Stimulated activated CD4-positive, alpha-beta T cell treated with anti-CD3 and anti-CD28 coated beads, TNF-alpha, amount 100 ng/mL, for 48 hours (primary cell): ENCODE data around the gene LSM2.

ENCODE experiments used
- DNase-seq, 3 donors: peaks; one replicate each; pipeline ENCODE4 v3.0.0-alpha.2; 2020; ENCODE audit warnings: low read depth in 3 of 3

LSM2 gene

DNA sequence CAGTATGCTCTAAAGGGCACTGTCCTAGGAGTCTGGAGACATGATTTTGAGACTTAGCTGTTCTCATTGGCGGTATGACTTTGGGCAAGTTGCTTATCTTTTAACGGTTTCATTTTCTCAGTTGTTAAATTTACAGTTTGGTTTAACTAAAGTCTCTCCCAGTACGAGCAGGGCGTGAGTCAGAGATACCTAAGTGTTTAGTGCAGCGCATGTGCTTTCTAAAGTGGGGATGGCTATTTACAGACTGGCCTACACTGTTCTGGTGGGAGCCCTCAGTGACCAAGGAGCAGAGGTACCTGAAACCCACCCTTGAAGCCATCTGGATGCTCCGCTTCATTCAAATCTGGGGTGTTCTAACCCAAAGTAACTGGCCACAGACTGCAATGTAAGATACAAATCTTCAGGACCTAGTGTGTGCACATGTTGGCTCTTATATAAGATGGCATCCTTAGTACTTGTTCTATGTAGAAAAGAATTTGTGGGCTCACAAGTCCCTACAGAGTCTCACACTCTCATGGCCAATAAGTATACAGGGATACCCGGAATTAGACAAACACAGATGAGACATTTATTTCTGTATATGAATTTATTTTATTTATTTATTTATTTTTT lies 56.2 kb downstream of the LSM2 start:
- DNase-seq = no peak

DNA sequence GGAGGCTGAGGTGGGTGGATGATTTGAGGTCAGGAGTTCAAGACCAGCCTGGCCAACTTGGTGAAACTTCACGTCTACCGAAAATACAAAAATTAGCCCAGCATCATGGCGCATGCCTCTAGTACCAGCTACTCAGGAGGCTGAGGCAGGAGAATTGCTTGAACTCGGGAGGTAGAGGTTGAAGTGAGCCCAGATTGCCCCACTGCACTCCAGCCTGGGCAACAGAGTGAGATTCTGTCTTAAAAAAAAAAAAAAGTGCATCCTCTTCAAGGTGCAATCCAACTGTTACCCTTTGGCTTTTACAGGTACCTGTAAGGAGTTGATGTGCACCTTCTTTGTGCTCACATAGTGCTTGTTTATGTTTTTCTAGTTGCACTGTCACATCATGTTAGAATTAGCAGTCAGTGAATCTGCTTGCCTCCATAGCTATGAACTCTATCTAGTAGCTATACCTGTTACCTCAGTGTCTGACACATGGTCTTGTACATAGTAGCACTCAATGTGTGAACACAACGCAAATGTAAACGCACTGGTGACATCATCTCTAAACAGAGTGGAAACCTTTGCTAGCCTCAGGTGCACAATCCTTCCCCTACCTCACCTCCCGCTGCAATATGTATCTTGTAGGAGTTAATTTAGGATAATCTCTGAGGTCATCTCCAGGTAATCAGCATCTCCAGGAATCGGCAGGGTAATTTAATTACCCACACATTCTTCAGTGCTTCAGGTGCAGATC lies 57.3 kb downstream of the LSM2 start:
- no peak for DNase-seq
